Neural cell (in vitro differentiated cells): ENCODE measurements around the gene HIVEP3.
"Not testable (repeated sequence)": the region's sequence is repeated elsewhere in the genome, so short reads cannot be mapped to it uniquely, and the experiment has no call there.

ENCODE experiments used
- EP300 ChIP-seq: fragments of 450-650 bp; conservative IDR thresholded peaks from 2 replicates; pipeline ENCODE4 v1.6.1; 2014; ENCODE audit warnings: antibody characterized with exemption, mild to moderate bottlenecking, moderate library complexity; ENCODE audit not compliant: poor library complexity, severe bottlenecking
- EZH2 ChIP-seq: fragments of 200-600, 300-800 bp; shearing (Covaris generic), sonication (generic); IDR thresholded peaks from 2 replicates; pipeline ENCODE4 v1.6.1; 2014; ENCODE audit warnings: antibody characterized with exemption, low read length, borderline replicate concordance, mild to moderate bottlenecking; ENCODE audit not compliant: insufficient read depth, poor library complexity, severe bottlenecking
- TF ChIP-seq, protein P1 (sequence below): fragments of 450-650 bp; IDR thresholded peaks from 2 replicates; pipeline ENCODE4 v1.5.1; 2014; ENCODE audit warnings: antibody characterized with exemption, mild to moderate bottlenecking, moderate library complexity; ENCODE audit not compliant: poor library complexity, severe bottlenecking

DNA sequence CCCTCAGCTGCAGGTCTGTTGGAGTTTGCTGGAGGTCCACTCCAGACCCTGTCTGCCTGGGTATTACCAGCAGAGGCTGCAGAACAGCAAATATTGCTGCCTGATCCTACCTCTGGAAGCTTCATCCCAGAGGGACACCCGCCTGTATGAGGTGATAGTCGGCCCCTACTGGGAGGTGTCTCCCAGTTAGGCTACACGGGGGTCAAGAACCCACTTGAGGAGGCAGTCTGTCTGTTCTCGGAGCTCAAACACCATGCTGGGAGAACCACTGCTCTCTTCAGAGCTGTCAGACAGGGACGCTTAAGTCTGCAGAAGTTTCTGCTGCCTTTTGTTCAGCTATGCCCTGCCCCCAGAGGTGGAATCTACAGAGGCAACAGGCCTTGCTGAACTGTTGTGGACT is 364.0 kb downstream of the HIVEP3 start:
- TF ChIP-seq, protein P1, sequence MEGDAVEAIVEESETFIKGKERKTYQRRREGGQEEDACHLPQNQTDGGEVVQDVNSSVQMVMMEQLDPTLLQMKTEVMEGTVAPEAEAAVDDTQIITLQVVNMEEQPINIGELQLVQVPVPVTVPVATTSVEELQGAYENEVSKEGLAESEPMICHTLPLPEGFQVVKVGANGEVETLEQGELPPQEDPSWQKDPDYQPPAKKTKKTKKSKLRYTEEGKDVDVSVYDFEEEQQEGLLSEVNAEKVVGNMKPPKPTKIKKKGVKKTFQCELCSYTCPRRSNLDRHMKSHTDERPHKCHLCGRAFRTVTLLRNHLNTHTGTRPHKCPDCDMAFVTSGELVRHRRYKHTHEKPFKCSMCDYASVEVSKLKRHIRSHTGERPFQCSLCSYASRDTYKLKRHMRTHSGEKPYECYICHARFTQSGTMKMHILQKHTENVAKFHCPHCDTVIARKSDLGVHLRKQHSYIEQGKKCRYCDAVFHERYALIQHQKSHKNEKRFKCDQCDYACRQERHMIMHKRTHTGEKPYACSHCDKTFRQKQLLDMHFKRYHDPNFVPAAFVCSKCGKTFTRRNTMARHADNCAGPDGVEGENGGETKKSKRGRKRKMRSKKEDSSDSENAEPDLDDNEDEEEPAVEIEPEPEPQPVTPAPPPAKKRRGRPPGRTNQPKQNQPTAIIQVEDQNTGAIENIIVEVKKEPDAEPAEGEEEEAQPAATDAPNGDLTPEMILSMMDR: not testable (repeated sequence)
- TF ChIP-seq EZH2, EP300: not testable (repeated sequence)
